ENCODE data around the gene ITGA11. TPM values are rescaled to one million over a fixed set of nuclear protein-coding genes. Genes with fewer than 3 reads are reported as not detected.

Gene ITGA11
- total and polyA plus RNA-seq, 2 experiments from 2014 or later = 0.03 to 0.40 TPM

DNA sequence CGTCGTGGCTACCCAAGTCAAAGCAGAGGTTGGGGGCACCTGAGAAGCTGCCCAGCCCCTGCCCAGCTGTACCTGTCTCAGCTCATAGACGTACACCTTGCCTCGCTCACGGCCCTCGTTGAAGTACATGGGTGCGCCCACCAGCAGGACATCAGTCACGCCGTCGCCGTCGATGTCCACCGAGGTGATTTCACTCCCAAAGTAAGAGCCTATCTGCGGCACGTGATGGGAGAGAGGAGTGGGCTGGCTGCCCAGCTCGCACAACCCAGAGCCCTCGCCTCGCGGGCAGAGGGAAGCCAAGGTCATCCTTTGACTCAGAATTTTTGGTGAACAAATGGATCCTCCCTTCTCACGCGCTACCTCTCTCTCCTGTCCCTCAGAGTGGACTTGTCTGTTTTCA, 99.7 kb downstream of the ITGA11 start:
- no peak overlapping the region for H3K27ac ChIP-seq (ENCODE audit: low read depth)
- no peaks in the 10 kb centered on the region for H3K36me3 ChIP-seq (ENCODE audit: insufficient read depth)
- H3K4me3 Mint-ChIP-seq = no peak overlapping the region
- peaks cover 15% of the 10 kb centered on the region for H3K27me3 Mint-ChIP-seq (ENCODE audit: insufficient read depth, low read depth, poor library complexity)
- DNase-seq (ENCODE audit: low spot score) (no peak), ATAC-seq (no peak)
- H3K36me3 Mint-ChIP-seq (ENCODE audit: low read depth) = no peaks in the 10 kb centered on the region
- H3K4me1 ChIP-seq (ENCODE audit: insufficient read depth) = peaks cover 19% of the 10 kb centered on the region
- no peaks in the 10 kb centered on the region for H3F3A ChIP-seq (replicated peaks; ENCODE audit: low read depth)
- TF ChIP-seq POLR2AphosphoS5 (IDR thresholded peaks at IDR 0.05; ENCODE audit: low read depth) (no peak), EZH2 (IDR thresholded peaks at IDR 0.05; ENCODE audit: low read depth, unreplicated experiment) (no peak), ZNF114 (CRISPR knock-in tag; IDR thresholded peaks at IDR 0.05) (no peak), ZNF331 (CRISPR knock-in tag; IDR thresholded peaks at IDR 0.05; ENCODE audit: low read depth) (no peak), CREB1 (CRISPR knock-in tag; IDR thresholded peaks at IDR 0.05; ENCODE audit: low read depth) (no peak), EZH2phosphoT487 (IDR thresholded peaks at IDR 0.05; ENCODE audit: unreplicated experiment) (no peak), JUNB (IDR thresholded peaks at IDR 0.05; ENCODE audit: unreplicated experiment) (no peak), STAT1 (IDR thresholded peaks at IDR 0.05; ENCODE audit: unreplicated experiment) (no peak)
- TF ChIP-seq, protein P1, sequence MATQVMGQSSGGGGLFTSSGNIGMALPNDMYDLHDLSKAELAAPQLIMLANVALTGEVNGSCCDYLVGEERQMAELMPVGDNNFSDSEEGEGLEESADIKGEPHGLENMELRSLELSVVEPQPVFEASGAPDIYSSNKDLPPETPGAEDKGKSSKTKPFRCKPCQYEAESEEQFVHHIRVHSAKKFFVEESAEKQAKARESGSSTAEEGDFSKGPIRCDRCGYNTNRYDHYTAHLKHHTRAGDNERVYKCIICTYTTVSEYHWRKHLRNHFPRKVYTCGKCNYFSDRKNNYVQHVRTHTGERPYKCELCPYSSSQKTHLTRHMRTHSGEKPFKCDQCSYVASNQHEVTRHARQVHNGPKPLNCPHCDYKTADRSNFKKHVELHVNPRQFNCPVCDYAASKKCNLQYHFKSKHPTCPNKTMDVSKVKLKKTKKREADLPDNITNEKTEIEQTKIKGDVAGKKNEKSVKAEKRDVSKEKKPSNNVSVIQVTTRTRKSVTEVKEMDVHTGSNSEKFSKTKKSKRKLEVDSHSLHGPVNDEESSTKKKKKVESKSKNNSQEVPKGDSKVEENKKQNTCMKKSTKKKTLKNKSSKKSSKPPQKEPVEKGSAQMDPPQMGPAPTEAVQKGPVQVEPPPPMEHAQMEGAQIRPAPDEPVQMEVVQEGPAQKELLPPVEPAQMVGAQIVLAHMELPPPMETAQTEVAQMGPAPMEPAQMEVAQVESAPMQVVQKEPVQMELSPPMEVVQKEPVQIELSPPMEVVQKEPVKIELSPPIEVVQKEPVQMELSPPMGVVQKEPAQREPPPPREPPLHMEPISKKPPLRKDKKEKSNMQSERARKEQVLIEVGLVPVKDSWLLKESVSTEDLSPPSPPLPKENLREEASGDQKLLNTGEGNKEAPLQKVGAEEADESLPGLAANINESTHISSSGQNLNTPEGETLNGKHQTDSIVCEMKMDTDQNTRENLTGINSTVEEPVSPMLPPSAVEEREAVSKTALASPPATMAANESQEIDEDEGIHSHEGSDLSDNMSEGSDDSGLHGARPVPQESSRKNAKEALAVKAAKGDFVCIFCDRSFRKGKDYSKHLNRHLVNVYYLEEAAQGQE (IDR thresholded peaks at IDR 0.05; ENCODE audit: unreplicated experiment) = no peak
- TF ChIP-seq, protein P2, sequence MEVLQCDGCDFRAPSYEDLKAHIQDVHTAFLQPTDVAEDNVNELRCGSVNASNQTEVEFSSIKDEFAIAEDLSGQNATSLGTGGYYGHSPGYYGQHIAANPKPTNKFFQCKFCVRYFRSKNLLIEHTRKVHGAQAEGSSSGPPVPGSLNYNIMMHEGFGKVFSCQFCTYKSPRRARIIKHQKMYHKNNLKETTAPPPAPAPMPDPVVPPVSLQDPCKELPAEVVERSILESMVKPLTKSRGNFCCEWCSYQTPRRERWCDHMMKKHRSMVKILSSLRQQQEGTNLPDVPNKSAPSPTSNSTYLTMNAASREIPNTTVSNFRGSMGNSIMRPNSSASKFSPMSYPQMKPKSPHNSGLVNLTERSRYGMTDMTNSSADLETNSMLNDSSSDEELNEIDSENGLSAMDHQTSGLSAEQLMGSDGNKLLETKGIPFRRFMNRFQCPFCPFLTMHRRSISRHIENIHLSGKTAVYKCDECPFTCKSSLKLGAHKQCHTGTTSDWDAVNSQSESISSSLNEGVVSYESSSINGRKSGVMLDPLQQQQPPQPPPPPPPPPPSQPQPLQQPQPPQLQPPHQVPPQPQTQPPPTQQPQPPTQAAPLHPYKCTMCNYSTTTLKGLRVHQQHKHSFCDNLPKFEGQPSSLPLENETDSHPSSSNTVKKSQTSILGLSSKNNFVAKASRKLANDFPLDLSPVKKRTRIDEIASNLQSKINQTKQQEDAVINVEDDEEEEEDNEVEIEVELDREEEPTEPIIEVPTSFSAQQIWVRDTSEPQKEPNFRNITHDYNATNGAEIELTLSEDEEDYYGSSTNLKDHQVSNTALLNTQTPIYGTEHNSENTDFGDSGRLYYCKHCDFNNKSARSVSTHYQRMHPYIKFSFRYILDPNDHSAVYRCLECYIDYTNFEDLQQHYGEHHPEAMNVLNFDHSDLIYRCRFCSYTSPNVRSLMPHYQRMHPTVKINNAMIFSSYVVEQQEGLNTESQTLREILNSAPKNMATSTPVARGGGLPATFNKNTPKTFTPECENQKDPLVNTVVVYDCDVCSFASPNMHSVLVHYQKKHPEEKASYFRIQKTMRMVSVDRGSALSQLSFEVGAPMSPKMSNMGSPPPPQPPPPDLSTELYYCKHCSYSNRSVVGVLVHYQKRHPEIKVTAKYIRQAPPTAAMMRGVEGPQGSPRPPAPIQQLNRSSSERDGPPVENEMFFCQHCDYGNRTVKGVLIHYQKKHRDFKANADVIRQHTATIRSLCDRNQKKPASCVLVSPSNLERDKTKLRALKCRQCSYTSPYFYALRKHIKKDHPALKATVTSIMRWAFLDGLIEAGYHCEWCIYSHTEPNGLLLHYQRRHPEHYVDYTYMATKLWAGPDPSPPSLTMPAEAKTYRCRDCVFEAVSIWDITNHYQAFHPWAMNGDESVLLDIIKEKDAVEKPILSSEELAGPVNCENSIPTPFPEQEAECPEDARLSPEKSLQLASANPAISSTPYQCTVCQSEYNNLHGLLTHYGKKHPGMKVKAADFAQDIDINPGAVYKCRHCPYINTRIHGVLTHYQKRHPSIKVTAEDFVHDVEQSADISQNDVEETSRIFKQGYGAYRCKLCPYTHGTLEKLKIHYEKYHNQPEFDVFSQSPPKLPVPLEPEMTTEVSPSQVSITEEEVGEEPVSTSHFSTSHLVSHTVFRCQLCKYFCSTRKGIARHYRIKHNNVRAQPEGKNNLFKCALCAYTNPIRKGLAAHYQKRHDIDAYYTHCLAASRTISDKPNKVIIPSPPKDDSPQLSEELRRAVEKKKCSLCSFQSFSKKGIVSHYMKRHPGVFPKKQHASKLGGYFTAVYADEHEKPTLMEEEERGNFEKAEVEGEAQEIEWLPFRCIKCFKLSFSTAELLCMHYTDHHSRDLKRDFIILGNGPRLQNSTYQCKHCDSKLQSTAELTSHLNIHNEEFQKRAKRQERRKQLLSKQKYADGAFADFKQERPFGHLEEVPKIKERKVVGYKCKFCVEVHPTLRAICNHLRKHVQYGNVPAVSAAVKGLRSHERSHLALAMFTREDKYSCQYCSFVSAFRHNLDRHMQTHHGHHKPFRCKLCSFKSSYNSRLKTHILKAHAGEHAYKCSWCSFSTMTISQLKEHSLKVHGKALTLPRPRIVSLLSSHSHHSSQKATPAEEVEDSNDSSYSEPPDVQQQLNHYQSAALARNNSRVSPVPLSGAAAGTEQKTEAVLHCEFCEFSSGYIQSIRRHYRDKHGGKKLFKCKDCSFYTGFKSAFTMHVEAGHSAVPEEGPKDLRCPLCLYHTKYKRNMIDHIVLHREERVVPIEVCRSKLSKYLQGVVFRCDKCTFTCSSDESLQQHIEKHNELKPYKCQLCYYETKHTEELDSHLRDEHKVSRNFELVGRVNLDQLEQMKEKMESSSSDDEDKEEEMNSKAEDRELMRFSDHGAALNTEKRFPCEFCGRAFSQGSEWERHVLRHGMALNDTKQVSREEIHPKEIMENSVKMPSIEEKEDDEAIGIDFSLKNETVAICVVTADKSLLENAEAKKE (CRISPR knock-in tag; IDR thresholded peaks at IDR 0.05) = no peak
- H4K20me1 ChIP-seq (replicated peaks; ENCODE audit: insufficient read depth) = no peaks in the 10 kb centered on the region
- peak overlapping the region; percentile 63 for H2AFZ ChIP-seq
- H3K27me3 ChIP-seq (ENCODE audit: insufficient read depth) = no peaks in the 10 kb centered on the region
- H3K9me2 ChIP-seq (ENCODE audit: insufficient read depth) = no peaks in the 10 kb centered on the region
- no peak overlapping the region for H3K4me2 ChIP-seq
- H3K79me2 ChIP-seq (replicated peaks; ENCODE audit: insufficient read depth) = no peaks in the 10 kb centered on the region
- no peaks in the 10 kb centered on the region for H3K9me3 Mint-ChIP-seq
- H3K4me3 ChIP-seq = no peak overlapping the region
- peaks cover 42% of the 10 kb centered on the region for H3K4me1 Mint-ChIP-seq
- H3K27ac Mint-ChIP-seq = no peak overlapping the region

All from GM23338 (cell line).